ENCODE measurements around the gene CRYBB2. TPM values are rescaled to one million over a fixed set of nuclear protein-coding genes. Genes with fewer than 3 reads are reported as not detected.

Gene CRYBB2
- total RNA-seq, 1 donor from 2014 or later: not detected

- Histone ChIP-seq H2AFZ (replicated peaks) (no peak overlapping the region), H4K20me1 (ENCODE audit: low read depth) (no peaks in the 10 kb centered on the region), H3K4me3 (no peak overlapping the region), H3K4me1 (no peaks in the 10 kb centered on the region), H3K9ac (no peak overlapping the region), H3K27me3 (no peaks in the 10 kb centered on the region), H3K4me2 (no peak overlapping the region), H3K9me3 (ENCODE audit: low read depth) (no peaks in the 10 kb centered on the region), H3K79me2 (ENCODE audit: low read depth) (no peaks in the 10 kb centered on the region), H3F3A (ENCODE audit: low read depth) (no peaks in the 10 kb centered on the region), H3K36me3 (no peaks in the 10 kb centered on the region), H3K27ac (no peak overlapping the region)
- Mint-ChIP-seq H3K4me1 (no peaks in the 10 kb centered on the region), H3K9me3 (peaks cover 4% of the 10 kb centered on the region), H3K4me3 (no peak overlapping the region), H3K27ac (no peak overlapping the region), H3K27me3 (ENCODE audit: insufficient read depth, low read depth) (peaks cover 5% of the 10 kb centered on the region), H3K36me3 (no peaks in the 10 kb centered on the region)
- TF ChIP-seq EZH2 (IDR thresholded peaks at IDR 0.05) (no peak), CTCF (IDR thresholded peaks at IDR 0.05) (no peak), EZH2phosphoT487 (IDR thresholded peaks at IDR 0.05) (no peak)
- DNase-seq (ENCODE audit: low spot score): no peak
Measured at GRCh38 chr22:25216230-25216629, 3.2 kb upstream of the CRYBB2 start.

- Histone ChIP-seq H4K20me1 (ENCODE audit: low read depth) (no peaks in the 10 kb centered on the region), H3K27me3 (no peaks in the 10 kb centered on the region), H2AFZ (replicated peaks) (no peak overlapping the region), H3K4me2 (no peak overlapping the region), H3K27ac (no peak overlapping the region), H3K4me3 (no peak overlapping the region), H3F3A (ENCODE audit: low read depth) (peaks cover 4% of the 10 kb centered on the region), H3K9me3 (ENCODE audit: low read depth) (no peaks in the 10 kb centered on the region), H3K79me2 (ENCODE audit: low read depth) (no peaks in the 10 kb centered on the region), H3K4me1 (peaks cover 5% of the 10 kb centered on the region), H3K36me3 (no peaks in the 10 kb centered on the region), H3K9ac (no peak overlapping the region)
- no peak overlapping the region for H3K4me3 Mint-ChIP-seq
- DNase-seq (ENCODE audit: low spot score): no peak
- peaks cover 6% of the 10 kb centered on the region for H3K27me3 Mint-ChIP-seq (ENCODE audit: insufficient read depth, low read depth)
- H3K9me3 Mint-ChIP-seq: peaks cover 4% of the 10 kb centered on the region
- no peak overlapping the region for H3K27ac Mint-ChIP-seq
- H3K36me3 Mint-ChIP-seq: no peaks in the 10 kb centered on the region
- H3K4me1 Mint-ChIP-seq: peaks cover 4% of the 10 kb centered on the region
- TF ChIP-seq EZH2 (IDR thresholded peaks at IDR 0.05): no peak
- TF ChIP-seq EZH2phosphoT487 (IDR thresholded peaks at IDR 0.05): no peak
- no peak for TF ChIP-seq CTCF (IDR thresholded peaks at IDR 0.05)
Measured at GRCh38 chr22:25219948-25220442, 556 bp downstream of the CRYBB2 start.

GRCh38 chr22:25221790-25222189 lies 2.4 kb downstream of the CRYBB2 start:
- no peak overlapping the region for H3K27ac ChIP-seq
- no peak for TF ChIP-seq CTCF (IDR thresholded peaks at IDR 0.05)
- no peak for TF ChIP-seq EZH2 (IDR thresholded peaks at IDR 0.05)
- TF ChIP-seq EZH2phosphoT487 (IDR thresholded peaks at IDR 0.05): no peak
- no peaks in the 10 kb centered on the region for H3K36me3 Mint-ChIP-seq
- no peaks in the 10 kb centered on the region for H3K9me3 ChIP-seq (ENCODE audit: low read depth)
- no peak overlapping the region for H3K4me3 ChIP-seq
- H3K79me2 ChIP-seq (ENCODE audit: low read depth): no peaks in the 10 kb centered on the region
- no peaks in the 10 kb centered on the region for H3K9me3 Mint-ChIP-seq
- no peak overlapping the region for H3K4me2 ChIP-seq
- H3K36me3 ChIP-seq: no peaks in the 10 kb centered on the region
- no peak overlapping the region for H3K27ac Mint-ChIP-seq
- H3K27me3 Mint-ChIP-seq (ENCODE audit: insufficient read depth, low read depth): peaks cover 4% of the 10 kb centered on the region
- no peaks in the 10 kb centered on the region for H4K20me1 ChIP-seq (ENCODE audit: low read depth)
- no peaks in the 10 kb centered on the region for H3K27me3 ChIP-seq
- H3K4me1 Mint-ChIP-seq: peaks cover 4% of the 10 kb centered on the region
- no peak overlapping the region for H3K9ac ChIP-seq
- peaks cover 4% of the 10 kb centered on the region for H3F3A ChIP-seq (ENCODE audit: low read depth)
- no peak overlapping the region for H2AFZ ChIP-seq (replicated peaks)
- peaks cover 8% of the 10 kb centered on the region for H3K4me1 ChIP-seq
- DNase-seq (ENCODE audit: low spot score): no peak
- H3K4me3 Mint-ChIP-seq: no peak overlapping the region
